Neural progenitor cell (in vitro differentiated cells): ENCODE data around the gene ADAMTS3.

Experiments
- EZH2 ChIP-seq: fragments of 200-600 bp; sonication (generic); IDR thresholded peaks from 2 replicates; pipeline ENCODE4 v1.6.1; 2017; ENCODE audit warnings: antibody characterized with exemption, mild to moderate bottlenecking, moderate library complexity
- TF ChIP-seq, protein P1 (sequence below): fragments of 200-600 bp; sonication (generic); IDR thresholded peaks from 2 replicates; pipeline ENCODE4 v1.5.1; 2017; ENCODE audit warnings: antibody characterized with exemption, mild to moderate bottlenecking

DNA sequence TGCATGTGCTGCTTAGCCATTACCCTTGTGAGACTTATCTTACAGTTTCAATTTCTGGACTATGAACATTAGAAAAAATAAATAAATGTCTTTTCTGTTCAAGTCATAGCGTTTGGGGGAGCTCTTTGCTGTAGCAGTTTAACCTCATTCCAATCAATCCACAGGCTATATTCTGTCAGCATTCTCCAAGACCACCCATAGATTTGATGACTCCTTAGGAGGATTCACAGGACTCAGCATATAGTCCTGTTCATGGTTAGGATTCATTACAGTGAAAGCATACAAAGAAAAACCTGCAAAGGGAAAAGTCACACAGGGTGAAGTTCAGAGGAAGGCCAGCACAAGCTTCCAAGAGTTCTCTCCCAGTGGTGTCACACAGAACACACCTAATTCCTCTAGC, 180.5 kb downstream of the ADAMTS3 start:
- TF ChIP-seq, protein P1, sequence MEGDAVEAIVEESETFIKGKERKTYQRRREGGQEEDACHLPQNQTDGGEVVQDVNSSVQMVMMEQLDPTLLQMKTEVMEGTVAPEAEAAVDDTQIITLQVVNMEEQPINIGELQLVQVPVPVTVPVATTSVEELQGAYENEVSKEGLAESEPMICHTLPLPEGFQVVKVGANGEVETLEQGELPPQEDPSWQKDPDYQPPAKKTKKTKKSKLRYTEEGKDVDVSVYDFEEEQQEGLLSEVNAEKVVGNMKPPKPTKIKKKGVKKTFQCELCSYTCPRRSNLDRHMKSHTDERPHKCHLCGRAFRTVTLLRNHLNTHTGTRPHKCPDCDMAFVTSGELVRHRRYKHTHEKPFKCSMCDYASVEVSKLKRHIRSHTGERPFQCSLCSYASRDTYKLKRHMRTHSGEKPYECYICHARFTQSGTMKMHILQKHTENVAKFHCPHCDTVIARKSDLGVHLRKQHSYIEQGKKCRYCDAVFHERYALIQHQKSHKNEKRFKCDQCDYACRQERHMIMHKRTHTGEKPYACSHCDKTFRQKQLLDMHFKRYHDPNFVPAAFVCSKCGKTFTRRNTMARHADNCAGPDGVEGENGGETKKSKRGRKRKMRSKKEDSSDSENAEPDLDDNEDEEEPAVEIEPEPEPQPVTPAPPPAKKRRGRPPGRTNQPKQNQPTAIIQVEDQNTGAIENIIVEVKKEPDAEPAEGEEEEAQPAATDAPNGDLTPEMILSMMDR: no peak
- no peak for TF ChIP-seq EZH2
